Esophagus squamous epithelium (tissue), 5 donors: ENCODE measurements around the gene FCN1. TPM values are rescaled to one million over a fixed set of nuclear protein-coding genes. Genes with fewer than 3 reads are reported as not detected.

ENCODE experiments used
- DNase-seq: peaks from one replicate; lab custom pipeline; 2025; lab: John Stamatoyannopoulos, UW
- H3K27ac ChIP-seq, 4 donors: fragments of 200-600 bp; sonication (generic); one replicate each; pipeline ENCODE4 v1.5.1; 2016 to 2019; ENCODE audit warnings: mild to moderate bottlenecking in 1 of 4
- H3K27me3 ChIP-seq, 4 donors: fragments of 200-600 bp; sonication (generic); 1 replicate in 3 of 4; 2 replicates in 1 of 4; pipeline versions ENCODE4 v1.5.1 to v1.6.0; 2017 to 2021; ENCODE audit warnings: antibody characterized with exemption in 1 of 4
- H3K36me3 ChIP-seq, 3 donors: fragments of 200-600 bp; sonication (generic); one replicate each; pipeline ENCODE4 v1.5.1; 2016 to 2019
- H3K4me1 ChIP-seq, 3 donors: fragments of 200-600 bp; sonication (generic); one replicate each; pipeline ENCODE4 v1.5.1; 2017 to 2019
- H3K4me3 ChIP-seq, 4 donors: fragments of 200-600 bp; sonication (generic); 1 replicate in 3 of 4; 2 replicates in 1 of 4; pipeline ENCODE4 v1.5.1; 2016 to 2019; ENCODE audit warnings: mild to moderate bottlenecking in 2 of 4, moderate library complexity in 1 of 4
- H3K9me3 ChIP-seq, 3 donors: fragments of 200-600 bp; sonication (generic); one replicate each; pipeline ENCODE4 v1.5.1; 2016 to 2019
- CTCF ChIP-seq, 6 experiments: fragments of 450-650 bp in 4 of 6; fragments of 200-600 bp in 2 of 6; sonication (generic) in 2 of 6; IDR thresholded peaks; one replicate each; pipeline ENCODE4 v1.5.1; 2016 to 2019; ENCODE audit warnings: antibody characterized with exemption in 6 of 6, mild to moderate bottlenecking in 4 of 6, moderate library complexity in 4 of 6
- POLR2A ChIP-seq, 4 donors: fragments of 450-650 bp; IDR thresholded peaks; one replicate each; pipeline ENCODE4 v1.6.1; 2017; ENCODE audit warnings: antibody characterized with exemption in 4 of 4, mild to moderate bottlenecking in 4 of 4, moderate library complexity in 3 of 4
- WGBS, 2 donors: methylation state at CpG; one replicate each; pipeline ENCODE4 v1.1.5; 2018; 5-methylcytosine and 5-hydroxymethylcytosine counted together
- intact Hi-C: fragments of 100-400 bp; cut with DNase I; formaldehyde crosslinking; loops from one replicate; pipeline ENCODE4 v1.15.0; 2022
- total RNA-seq, 4 donors: library from RNA; depleted of rRNA; stranded (reverse); fragments of >200 nt; gene quantifications; one replicate each; pipeline ENCODE4 v1.1.0, GENCODE V29; 2016
- donor health status: DM: yes; HTN: yes; CAD: no.

The FCN1 gene
- total RNA-seq, 4 donors from 2014 or later: 0.22 to 5.7 (median 0.76) TPM; not detected in 1

- intact Hi-C loops: no loop called here
- H3K27ac ChIP-seq: no peak overlapping the region
- H3K27me3 ChIP-seq: peaks cover 0 to 34% (median 0%) of the 10 kb centered on the region in 4 donors
- TF ChIP-seq POLR2A (IDR thresholded peaks at IDR 0.05) (no peak), CTCF (IDR thresholded peaks at IDR 0.05) (no peak)
- no peak overlapping the region for H3K4me3 ChIP-seq
- no peaks in the 10 kb centered on the region for H3K4me1 ChIP-seq
- DNase-seq: no peak
- no peaks in the 10 kb centered on the region for H3K9me3 ChIP-seq
- no peaks in the 10 kb centered on the region for H3K36me3 ChIP-seq
- WGBS, 2 donors: 77 to 79% methylated on average over 6 to 8 of the region's 11 CpGs
Observed at GRCh38 chr9:134886413-134886913, 31.2 kb downstream of the FCN1 start.

GRCh38 chr9:134885679-134886412 is 31.9 kb downstream of the FCN1 start:
- TF ChIP-seq CTCF (IDR thresholded peaks at IDR 0.05) (no peak), POLR2A (IDR thresholded peaks at IDR 0.05) (no peak)
- no peak overlapping the region for H3K27ac ChIP-seq
- peaks cover 0 to 35% (median 0%) of the 10 kb centered on the region in 4 donors for H3K27me3 ChIP-seq
- no peaks in the 10 kb centered on the region for H3K4me1 ChIP-seq
- H3K4me3 ChIP-seq: no peak overlapping the region
- DNase-seq: no peak
- intact Hi-C loops: no loop called here
- H3K9me3 ChIP-seq: no peaks in the 10 kb centered on the region
- WGBS, 2 donors: 78 to 85% methylated on average over 8 to 10 of the region's 24 CpGs
- H3K36me3 ChIP-seq: no peaks in the 10 kb centered on the region

GRCh38 chr9:134885001-134885678 is 32.6 kb downstream of the FCN1 start:
- no peaks in the 10 kb centered on the region for H3K4me1 ChIP-seq
- intact Hi-C loops: no loop called here
- H3K27me3 ChIP-seq: peaks cover 0 to 40% (median 0%) of the 10 kb centered on the region in 4 donors
- no peaks in the 10 kb centered on the region for H3K9me3 ChIP-seq
- DNase-seq: no peak
- H3K36me3 ChIP-seq: no peaks in the 10 kb centered on the region
- no peak for TF ChIP-seq CTCF (IDR thresholded peaks at IDR 0.05)
- no peak for TF ChIP-seq POLR2A (IDR thresholded peaks at IDR 0.05)
- H3K27ac ChIP-seq: no peak overlapping the region
- WGBS, 2 donors: 78 to 82% methylated on average over 7 to 14 of the region's 22 CpGs
- H3K4me3 ChIP-seq: no peak overlapping the region

GRCh38 chr9:134884492-134884891 is 33.2 kb downstream of the FCN1 start:
- H3K4me1 ChIP-seq: no peaks in the 10 kb centered on the region
- DNase-seq: no peak
- TF ChIP-seq CTCF (IDR thresholded peaks at IDR 0.05) (no peak), POLR2A (IDR thresholded peaks at IDR 0.05) (no peak)
- WGBS, 2 donors: 88% methylated on average over 7 of the region's 8 CpGs
- H3K9me3 ChIP-seq: no peaks in the 10 kb centered on the region
- no peak overlapping the region for H3K4me3 ChIP-seq
- H3K27me3 ChIP-seq: peaks cover 0 to 46% (median 0%) of the 10 kb centered on the region in 4 donors
- H3K36me3 ChIP-seq: no peaks in the 10 kb centered on the region
- intact Hi-C loops: no loop called here
- no peak overlapping the region for H3K27ac ChIP-seq
